ENCODE measurements around the gene CAMTA1.

CAMTA1 gene

GRCh38 chr1:7259955-7260354 lies 474.7 kb downstream of the CAMTA1 start:
- Histone ChIP-seq H3K4me1 (ENCODE audit: insufficient read depth, poor library complexity, severe bottlenecking) (peaks cover 25% of the 10 kb centered on the region), H3K27me3 (ENCODE audit: insufficient read depth, poor library complexity, severe bottlenecking) (no peaks in the 10 kb centered on the region), H3K9me3 (ENCODE audit: severe bottlenecking) (no peaks in the 10 kb centered on the region)

GRCh38 chr1:7261490-7261889 lies 476.2 kb downstream of the CAMTA1 start:
- TF ChIP-seq CTCF (IDR thresholded peaks at IDR 0.05; ENCODE audit: poor library complexity, severe bottlenecking), result no peak
- H3K9me3 ChIP-seq (ENCODE audit: severe bottlenecking), result no peaks in the 10 kb centered on the region
- H3K27ac ChIP-seq (ENCODE audit: poor library complexity, severe bottlenecking), result no peak overlapping the region
- ATAC-seq (ENCODE audit: low read depth) (no peak), DNase-seq (ENCODE audit: low spot score) (no peak)
- H3K27me3 ChIP-seq (ENCODE audit: insufficient read depth, poor library complexity, severe bottlenecking), result no peaks in the 10 kb centered on the region
- H3K4me3 ChIP-seq (ENCODE audit: severe bottlenecking), result no peak overlapping the region
- H3K36me3 ChIP-seq (ENCODE audit: low read depth), result no peaks in the 10 kb centered on the region
- H3K4me1 ChIP-seq (ENCODE audit: insufficient read depth, poor library complexity, severe bottlenecking), result peaks cover 32% of the 10 kb centered on the region

More at GRCh38 chr1:7259955-7260354, 474.7 kb downstream of the CAMTA1 start:
- no peaks in the 10 kb centered on the region for H3K36me3 ChIP-seq (ENCODE audit: low read depth)
- ATAC-seq (ENCODE audit: low read depth) (no peak), DNase-seq (ENCODE audit: low spot score) (no peak)
- H3K4me3 ChIP-seq (ENCODE audit: severe bottlenecking), result no peak overlapping the region
- TF ChIP-seq CTCF (IDR thresholded peaks at IDR 0.05; ENCODE audit: poor library complexity, severe bottlenecking), result no peak
- H3K27ac ChIP-seq (ENCODE audit: poor library complexity, severe bottlenecking), result no peak overlapping the region

GRCh38 chr1:7262611-7263010 lies 477.4 kb downstream of the CAMTA1 start:
- no peak for DNase-seq (ENCODE audit: low spot score)

GRCh38 chr1:7263021-7263960 lies 478.0 kb downstream of the CAMTA1 start:
- no peak for TF ChIP-seq CTCF (IDR thresholded peaks at IDR 0.05; ENCODE audit: poor library complexity, severe bottlenecking)
- Histone ChIP-seq H3K4me3 (ENCODE audit: severe bottlenecking) (no peak overlapping the region), H3K4me1 (ENCODE audit: insufficient read depth, poor library complexity, severe bottlenecking) (peaks cover 37% of the 10 kb centered on the region), H3K9me3 (ENCODE audit: severe bottlenecking) (no peaks in the 10 kb centered on the region), H3K27ac (ENCODE audit: poor library complexity, severe bottlenecking) (no peak overlapping the region), H3K36me3 (ENCODE audit: low read depth) (no peaks in the 10 kb centered on the region), H3K27me3 (ENCODE audit: insufficient read depth, poor library complexity, severe bottlenecking) (no peaks in the 10 kb centered on the region)
- no peak for DNase-seq (ENCODE audit: low spot score)
- ATAC-seq (ENCODE audit: low read depth), result no peak

More at GRCh38 chr1:7262611-7263010, 477.4 kb downstream of the CAMTA1 start:
- TF ChIP-seq CTCF (IDR thresholded peaks at IDR 0.05; ENCODE audit: poor library complexity, severe bottlenecking), result no peak
- H3K4me3 ChIP-seq (ENCODE audit: severe bottlenecking), result no peak overlapping the region
- H3K27ac ChIP-seq (ENCODE audit: poor library complexity, severe bottlenecking), result no peak overlapping the region
- H3K27me3 ChIP-seq (ENCODE audit: insufficient read depth, poor library complexity, severe bottlenecking), result no peaks in the 10 kb centered on the region
- no peaks in the 10 kb centered on the region for H3K9me3 ChIP-seq (ENCODE audit: severe bottlenecking)
- peaks cover 37% of the 10 kb centered on the region for H3K4me1 ChIP-seq (ENCODE audit: insufficient read depth, poor library complexity, severe bottlenecking)
- ATAC-seq (ENCODE audit: low read depth), result no peak
- H3K36me3 ChIP-seq (ENCODE audit: low read depth), result no peaks in the 10 kb centered on the region

GRCh38 chr1:7264101-7264500 lies 478.8 kb downstream of the CAMTA1 start:
- Histone ChIP-seq H3K27me3 (ENCODE audit: insufficient read depth, poor library complexity, severe bottlenecking) (no peaks in the 10 kb centered on the region), H3K27ac (ENCODE audit: poor library complexity, severe bottlenecking) (no peak overlapping the region), H3K4me3 (ENCODE audit: severe bottlenecking) (no peak overlapping the region), H3K9me3 (ENCODE audit: severe bottlenecking) (no peaks in the 10 kb centered on the region), H3K36me3 (ENCODE audit: low read depth) (no peaks in the 10 kb centered on the region), H3K4me1 (ENCODE audit: insufficient read depth, poor library complexity, severe bottlenecking) (peaks cover 37% of the 10 kb centered on the region)
- ATAC-seq (ENCODE audit: low read depth), result no peak
- DNase-seq (ENCODE audit: low spot score), result no peak
- TF ChIP-seq CTCF (IDR thresholded peaks at IDR 0.05; ENCODE audit: poor library complexity, severe bottlenecking), result no peak

Measured in RWPE2 (cell line).